ENCODE data around the gene PIGK.

The PIGK gene

DNA sequence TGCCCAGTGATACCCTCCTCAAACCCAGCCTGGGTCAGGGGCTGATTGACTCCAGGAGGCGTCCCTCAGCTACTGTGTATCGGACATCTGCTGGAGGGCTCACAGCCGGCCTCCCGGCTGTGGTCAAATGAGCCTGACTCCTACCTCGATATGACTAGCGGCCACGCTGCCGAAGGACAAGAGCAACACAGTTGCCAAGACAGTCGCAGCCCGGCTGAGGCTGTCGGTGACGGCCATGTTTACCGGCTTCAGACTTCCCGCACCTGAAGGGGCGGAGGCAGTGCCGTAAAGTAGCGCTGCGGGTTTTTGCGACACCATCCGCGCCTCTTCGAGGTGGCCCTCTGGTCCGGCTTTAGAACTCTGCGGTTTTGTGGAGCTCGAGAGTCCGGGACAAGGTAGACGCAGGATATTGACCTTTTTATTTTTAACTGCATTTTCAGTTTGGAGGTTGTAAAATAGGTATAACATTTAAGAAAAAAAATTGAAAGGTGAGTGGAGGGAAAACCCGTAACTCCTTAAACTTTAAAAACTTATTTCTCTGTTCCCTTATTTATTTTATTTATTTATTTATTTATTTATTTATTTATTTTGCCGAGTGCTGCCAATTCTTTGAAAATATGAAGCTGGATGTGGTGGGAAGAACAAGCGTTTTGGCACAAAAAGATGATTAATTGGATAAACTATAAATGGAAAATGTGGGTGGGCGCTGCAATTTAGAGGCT lies at the start of gene PIGK:
TSS of gene PIGK (minus strand) at position 265 of the 722 bp plus-strand sequence. CDS start at position 237, 28 bp downstream.
- peak; percentile 86 for DNase-seq (ENCODE audit: low spot score)
- H3K36me3 ChIP-seq (ENCODE audit: low read depth), result peaks cover 11% of the 10 kb centered on the region; the same call in 1 of the 2 replicates
- H3K9me3 ChIP-seq (ENCODE audit: severe bottlenecking), result no peaks in the 10 kb centered on the region
- TF ChIP-seq, protein P1, sequence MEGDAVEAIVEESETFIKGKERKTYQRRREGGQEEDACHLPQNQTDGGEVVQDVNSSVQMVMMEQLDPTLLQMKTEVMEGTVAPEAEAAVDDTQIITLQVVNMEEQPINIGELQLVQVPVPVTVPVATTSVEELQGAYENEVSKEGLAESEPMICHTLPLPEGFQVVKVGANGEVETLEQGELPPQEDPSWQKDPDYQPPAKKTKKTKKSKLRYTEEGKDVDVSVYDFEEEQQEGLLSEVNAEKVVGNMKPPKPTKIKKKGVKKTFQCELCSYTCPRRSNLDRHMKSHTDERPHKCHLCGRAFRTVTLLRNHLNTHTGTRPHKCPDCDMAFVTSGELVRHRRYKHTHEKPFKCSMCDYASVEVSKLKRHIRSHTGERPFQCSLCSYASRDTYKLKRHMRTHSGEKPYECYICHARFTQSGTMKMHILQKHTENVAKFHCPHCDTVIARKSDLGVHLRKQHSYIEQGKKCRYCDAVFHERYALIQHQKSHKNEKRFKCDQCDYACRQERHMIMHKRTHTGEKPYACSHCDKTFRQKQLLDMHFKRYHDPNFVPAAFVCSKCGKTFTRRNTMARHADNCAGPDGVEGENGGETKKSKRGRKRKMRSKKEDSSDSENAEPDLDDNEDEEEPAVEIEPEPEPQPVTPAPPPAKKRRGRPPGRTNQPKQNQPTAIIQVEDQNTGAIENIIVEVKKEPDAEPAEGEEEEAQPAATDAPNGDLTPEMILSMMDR (IDR thresholded peaks at IDR 0.05; ENCODE audit: poor library complexity, severe bottlenecking), result no peak
- no peaks in the 10 kb centered on the region for H3K27me3 ChIP-seq (ENCODE audit: insufficient read depth, poor library complexity, severe bottlenecking)
- H3K27ac ChIP-seq (ENCODE audit: poor library complexity, severe bottlenecking), result peak within 1 kb of the TSS; percentile 54
- H3K4me3 ChIP-seq (ENCODE audit: severe bottlenecking), result peak within 1 kb of the TSS; percentile 65
- peaks cover 11% of the 10 kb centered on the region for H3K4me1 ChIP-seq (ENCODE audit: insufficient read depth, poor library complexity, severe bottlenecking)
- ATAC-seq (ENCODE audit: low read depth), result peak; percentile 87

DNA sequence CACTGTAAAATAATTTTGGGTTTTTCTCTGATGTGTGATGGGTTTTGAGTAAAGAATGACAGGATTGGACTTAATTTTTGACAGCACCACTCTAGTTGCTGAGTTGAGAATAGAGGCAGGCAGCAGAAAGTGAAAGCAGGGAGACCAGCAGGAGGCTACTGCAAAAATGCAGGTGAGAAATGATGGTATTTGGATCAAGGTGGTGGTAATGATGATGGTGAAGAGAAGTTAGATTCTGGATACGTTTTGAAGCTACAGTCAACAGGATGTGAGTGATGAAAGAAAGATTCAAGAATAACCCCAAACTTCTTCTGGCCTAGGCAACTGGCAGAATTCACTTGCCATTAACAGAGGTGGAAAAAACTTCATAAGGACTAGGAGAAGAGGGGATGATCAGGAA lies 47.8 kb upstream of the PIGK start:
- no peaks in the 10 kb centered on the region for H3K36me3 ChIP-seq (ENCODE audit: low read depth)
- no peak for ATAC-seq (ENCODE audit: low read depth)
- H3K9me3 ChIP-seq (ENCODE audit: severe bottlenecking), result no peaks in the 10 kb centered on the region
- TF ChIP-seq, protein P1 (IDR thresholded peaks at IDR 0.05; ENCODE audit: poor library complexity, severe bottlenecking), result no peak
- DNase-seq (ENCODE audit: low spot score), result no peak
- H3K4me3 ChIP-seq (ENCODE audit: severe bottlenecking), result no peak overlapping the region
- H3K27ac ChIP-seq (ENCODE audit: poor library complexity, severe bottlenecking), result no peak overlapping the region
- H3K4me1 ChIP-seq (ENCODE audit: insufficient read depth, poor library complexity, severe bottlenecking), result no peaks in the 10 kb centered on the region
- H3K27me3 ChIP-seq (ENCODE audit: insufficient read depth, poor library complexity, severe bottlenecking), result no peaks in the 10 kb centered on the region

DNA sequence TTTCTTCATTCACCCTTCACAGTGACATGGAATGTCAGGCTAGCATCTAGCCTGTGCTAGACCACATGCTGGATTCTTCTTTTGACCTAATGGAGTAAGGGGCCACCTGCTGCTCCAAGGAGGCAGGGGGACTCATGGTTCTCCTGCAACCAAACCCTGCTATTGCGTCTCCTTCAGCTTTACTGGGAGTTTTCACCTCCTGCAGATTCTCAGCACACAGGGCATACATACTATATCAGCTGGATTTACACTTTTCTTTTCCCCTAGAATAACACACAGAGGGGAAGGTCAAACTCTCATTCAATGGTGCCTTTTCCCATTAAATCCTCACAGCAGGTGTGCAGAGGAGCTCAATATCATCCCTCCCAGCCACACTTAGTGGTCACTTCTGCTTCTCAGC lies 46.0 kb upstream of the PIGK start:
- Histone ChIP-seq H3K36me3 (ENCODE audit: low read depth) (no peaks in the 10 kb centered on the region), H3K9me3 (ENCODE audit: severe bottlenecking) (no peaks in the 10 kb centered on the region), H3K27me3 (ENCODE audit: insufficient read depth, poor library complexity, severe bottlenecking) (no peaks in the 10 kb centered on the region), H3K27ac (ENCODE audit: poor library complexity, severe bottlenecking) (no peak overlapping the region), H3K4me3 (ENCODE audit: severe bottlenecking) (no peak overlapping the region), H3K4me1 (ENCODE audit: insufficient read depth, poor library complexity, severe bottlenecking) (no peaks in the 10 kb centered on the region)
- ATAC-seq (ENCODE audit: low read depth) (no peak), DNase-seq (ENCODE audit: low spot score) (no peak)
- TF ChIP-seq, protein P1 (IDR thresholded peaks at IDR 0.05; ENCODE audit: poor library complexity, severe bottlenecking), result no peak

DNA sequence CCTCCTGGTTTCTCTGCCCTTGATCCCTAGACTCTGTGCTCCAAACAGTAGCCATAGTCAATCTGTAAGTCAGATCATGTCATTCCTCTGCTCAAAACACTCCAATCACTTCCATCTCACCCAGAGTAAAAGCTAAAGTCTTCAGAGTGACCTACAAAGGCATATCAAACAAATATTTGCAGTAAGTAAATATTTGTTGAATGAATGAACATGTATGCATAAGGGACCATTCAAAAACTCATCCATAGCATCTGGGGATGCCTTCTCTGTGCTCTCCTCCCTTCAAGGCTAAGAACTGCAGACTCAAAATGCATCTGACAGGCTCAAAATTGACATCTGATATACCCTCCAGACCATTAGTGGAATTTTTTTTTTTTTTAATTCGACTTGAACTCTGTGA lies 44.5 kb upstream of the PIGK start:
- no peak for DNase-seq (ENCODE audit: low spot score)
- Histone ChIP-seq H3K9me3 (ENCODE audit: severe bottlenecking) (no peaks in the 10 kb centered on the region), H3K4me3 (ENCODE audit: severe bottlenecking) (no peak overlapping the region), H3K27me3 (ENCODE audit: insufficient read depth, poor library complexity, severe bottlenecking) (no peaks in the 10 kb centered on the region), H3K36me3 (ENCODE audit: low read depth) (no peaks in the 10 kb centered on the region), H3K27ac (ENCODE audit: poor library complexity, severe bottlenecking) (no peak overlapping the region), H3K4me1 (ENCODE audit: insufficient read depth, poor library complexity, severe bottlenecking) (no peaks in the 10 kb centered on the region)
- TF ChIP-seq, protein P1 (IDR thresholded peaks at IDR 0.05; ENCODE audit: poor library complexity, severe bottlenecking), result no peak
- no peak for ATAC-seq (ENCODE audit: low read depth)

DNA sequence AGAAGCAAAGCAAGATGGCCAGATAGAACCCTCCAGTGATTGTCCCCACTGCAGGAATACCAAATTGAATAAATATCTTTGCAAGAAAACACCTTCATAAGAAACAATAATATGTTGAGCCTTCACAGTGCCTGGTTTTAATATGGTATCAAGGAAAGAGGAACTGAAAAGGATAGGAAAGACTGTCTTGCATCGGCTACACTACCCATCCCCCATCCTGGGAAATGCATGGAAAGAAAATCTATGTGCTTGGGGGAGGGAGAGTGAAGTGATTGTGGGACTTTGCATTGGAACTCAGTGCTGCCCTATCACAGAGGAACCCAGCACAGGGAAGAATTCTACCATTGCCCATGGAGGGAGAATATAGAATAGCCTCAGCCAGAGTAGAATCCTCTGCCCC lies 34.0 kb upstream of the PIGK start:
- H3K4me3 ChIP-seq (ENCODE audit: severe bottlenecking), result no peak overlapping the region
- peaks cover 5% of the 10 kb centered on the region for H3K27me3 ChIP-seq (ENCODE audit: insufficient read depth, poor library complexity, severe bottlenecking)
- TF ChIP-seq, protein P1 (IDR thresholded peaks at IDR 0.05; ENCODE audit: poor library complexity, severe bottlenecking), result no peak
- ATAC-seq (ENCODE audit: low read depth) (no peak), DNase-seq (ENCODE audit: low spot score) (no peak)
- no peaks in the 10 kb centered on the region for H3K4me1 ChIP-seq (ENCODE audit: insufficient read depth, poor library complexity, severe bottlenecking)
- no peaks in the 10 kb centered on the region for H3K9me3 ChIP-seq (ENCODE audit: severe bottlenecking)
- no peak overlapping the region for H3K27ac ChIP-seq (ENCODE audit: poor library complexity, severe bottlenecking)
- no peaks in the 10 kb centered on the region for H3K36me3 ChIP-seq (ENCODE audit: low read depth)
